HG03097 (cell line): ENCODE results near the gene COL16A1.

Source experiments
- ATAC-seq: cut with Tn5 transposase; IDR thresholded peaks from one replicate; pipeline ENCODE4 v1.9.1; 2021; ENCODE audit not compliant: unreplicated experiment, low FRiP score

Gene COL16A1

GRCh38 chr1:31668303-31668883, 35.4 kb downstream of the COL16A1 start:
- ATAC-seq, result no peak

- ATAC-seq, result no peak
Observed at GRCh38 chr1:31667065-31667785, 36.6 kb downstream of the COL16A1 start.

GRCh38 chr1:31666263-31666963, 37.4 kb downstream of the COL16A1 start:
- no peak for ATAC-seq

- ATAC-seq, result no peak
Observed at GRCh38 chr1:31665234-31665878, 38.5 kb downstream of the COL16A1 start.

- ATAC-seq, result no peak
Observed at GRCh38 chr1:31664528-31664927, 39.3 kb downstream of the COL16A1 start.

- ATAC-seq, result no peak
Observed at GRCh38 chr1:31663622-31664452, 40.0 kb downstream of the COL16A1 start.

GRCh38 chr1:31662463-31662862, 41.4 kb downstream of the COL16A1 start:
- ATAC-seq, result no peak

- ATAC-seq, result no peak
Observed at GRCh38 chr1:31661856-31662255, 42.0 kb downstream of the COL16A1 start.

GRCh38 chr1:31660871-31661455, 42.9 kb downstream of the COL16A1 start:
- no peak for ATAC-seq

GRCh38 chr1:31659889-31660288, 43.9 kb downstream of the COL16A1 start:
- no peak for ATAC-seq

- no peak for ATAC-seq
Observed at GRCh38 chr1:31658721-31659120, 45.1 kb downstream of the COL16A1 start.

GRCh38 chr1:31657972-31658510, 45.8 kb downstream of the COL16A1 start:
- no peak for ATAC-seq

- no peak for ATAC-seq
Observed at GRCh38 chr1:31657020-31657804, 46.6 kb downstream of the COL16A1 start.

GRCh38 chr1:31655756-31656155, 48.1 kb downstream of the COL16A1 start:
- ATAC-seq, result no peak

GRCh38 chr1:31655104-31655503, 48.7 kb downstream of the COL16A1 start:
- no peak for ATAC-seq

GRCh38 chr1:31654474-31654776, 49.4 kb downstream of the COL16A1 start:
- ATAC-seq, result no peak

GRCh38 chr1:31653717-31654473, 49.9 kb downstream of the COL16A1 start:
- ATAC-seq, result no peak

GRCh38 chr1:31652891-31653499, 50.8 kb downstream of the COL16A1 start:
- no peak for ATAC-seq
